Parathyroid adenoma (tissue), 2 donors: Measurements from ENCODE around the gene MBD4.

Experiments used
- H2AFZ ChIP-seq: fragments of 300-600 bp; sonication (generic); one replicate; pipeline ENCODE4 v1.7.0; 2017; ENCODE audit warnings: antibody characterized with exemption, mild to moderate bottlenecking
- H3K27ac ChIP-seq: fragments of 300-600 bp; sonication (generic); one replicate; pipeline ENCODE4 v1.7.0; 2017
- H3K27me3 ChIP-seq: fragments of 300-600 bp; sonication (generic); one replicate; pipeline ENCODE4 v1.7.0; 2017; ENCODE audit warnings: low read length; ENCODE audit not compliant: control insufficient read depth, insufficient read depth
- H3K36me3 ChIP-seq: fragments of 300-600 bp; sonication (generic); one replicate; pipeline ENCODE4 v1.7.0; 2017; ENCODE audit warnings: low read length; ENCODE audit not compliant: control insufficient read depth, insufficient read depth
- H3K4me1 ChIP-seq: fragments of 300-600 bp; sonication (generic); one replicate; pipeline ENCODE4 v1.7.0; 2017; ENCODE audit warnings: control low read depth
- H3K4me2 ChIP-seq: fragments of 300-600 bp; sonication (generic); one replicate; pipeline ENCODE4 v1.7.0; 2017; ENCODE audit warnings: low read length
- H3K4me3 ChIP-seq: fragments of 300-600 bp; sonication (generic); one replicate; pipeline ENCODE4 v1.7.0; 2017; ENCODE audit warnings: low read depth, low read length
- H3K79me2 ChIP-seq: fragments of 300-600 bp; sonication (generic); one replicate; pipeline ENCODE4 v1.7.0; 2017; ENCODE audit warnings: control low read depth
- H3K9ac ChIP-seq: fragments of 300-600 bp; sonication (generic); one replicate; pipeline ENCODE4 v1.7.0; 2017; ENCODE audit warnings: mild to moderate bottlenecking
- H3K9me3 ChIP-seq: fragments of 300-600 bp; sonication (generic); one replicate; pipeline ENCODE4 v1.7.0; 2017; ENCODE audit warnings: low read length; ENCODE audit not compliant: control insufficient read depth
- CTCF ChIP-seq: fragments of 300-600 bp; sonication (generic); IDR thresholded peaks from one replicate; pipeline ENCODE4 v1.7.0; 2017; ENCODE audit warnings: antibody characterized with exemption, mild to moderate bottlenecking
- donor health status: primary hyperparathyroidism.

The MBD4 gene

DNA sequence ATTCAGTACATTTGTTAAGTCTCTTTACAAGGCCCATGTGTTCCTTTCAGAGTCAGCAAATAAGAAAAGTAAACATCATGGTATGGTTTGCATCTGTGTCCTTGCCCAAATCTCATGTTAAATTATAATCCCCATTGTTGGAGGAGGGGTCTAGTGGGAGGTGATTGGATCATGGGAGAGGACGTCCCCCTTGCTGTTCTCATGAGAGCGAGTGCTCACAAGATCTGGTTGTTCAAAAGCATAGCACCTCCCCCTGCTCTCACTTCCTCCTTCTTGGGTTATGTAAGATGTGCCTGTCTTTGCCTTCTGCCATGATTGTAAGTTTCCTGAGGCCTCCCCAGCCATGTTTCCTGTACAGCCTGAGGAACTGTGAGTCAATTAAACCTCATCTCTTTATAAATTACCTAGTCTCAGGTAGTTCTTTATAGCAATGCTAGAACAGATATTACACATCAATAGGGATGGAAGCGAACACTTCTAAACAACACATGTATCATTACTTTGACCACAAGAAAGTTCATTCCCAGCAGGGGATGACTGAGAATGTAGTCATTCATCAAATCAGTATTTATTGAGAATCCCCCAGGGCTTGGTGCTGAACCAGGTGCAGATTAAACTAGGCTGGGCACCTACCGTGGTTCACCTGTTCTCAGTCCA is 15.4 kb downstream of the MBD4 start:
- Histone ChIP-seq H3K36me3 (no peaks in the 10 kb centered on the region), H3K4me1 (peaks cover 25% of the 10 kb centered on the region), H3K4me3 (no peak overlapping the region), H3K27ac (no peak overlapping the region), H3K27me3 (no peaks in the 10 kb centered on the region), H2AFZ (no peak overlapping the region), H3K79me2 (no peaks in the 10 kb centered on the region), H3K9me3 (no peaks in the 10 kb centered on the region), H3K4me2 (no peak overlapping the region), H3K9ac (no peak overlapping the region)
- TF ChIP-seq CTCF = no peak

- Histone ChIP-seq H3K9me3 (no peaks in the 10 kb centered on the region), H3K36me3 (no peaks in the 10 kb centered on the region), H3K9ac (no peak overlapping the region), H3K4me2 (no peak overlapping the region), H2AFZ (no peak overlapping the region), H3K79me2 (no peaks in the 10 kb centered on the region), H3K4me3 (no peak overlapping the region), H3K4me1 (peaks cover 15% of the 10 kb centered on the region), H3K27me3 (no peaks in the 10 kb centered on the region), H3K27ac (no peak overlapping the region)
- no peak for TF ChIP-seq CTCF
Measured at GRCh38 chr3:129422897-129423296, 16.9 kb downstream of the MBD4 start.

DNA sequence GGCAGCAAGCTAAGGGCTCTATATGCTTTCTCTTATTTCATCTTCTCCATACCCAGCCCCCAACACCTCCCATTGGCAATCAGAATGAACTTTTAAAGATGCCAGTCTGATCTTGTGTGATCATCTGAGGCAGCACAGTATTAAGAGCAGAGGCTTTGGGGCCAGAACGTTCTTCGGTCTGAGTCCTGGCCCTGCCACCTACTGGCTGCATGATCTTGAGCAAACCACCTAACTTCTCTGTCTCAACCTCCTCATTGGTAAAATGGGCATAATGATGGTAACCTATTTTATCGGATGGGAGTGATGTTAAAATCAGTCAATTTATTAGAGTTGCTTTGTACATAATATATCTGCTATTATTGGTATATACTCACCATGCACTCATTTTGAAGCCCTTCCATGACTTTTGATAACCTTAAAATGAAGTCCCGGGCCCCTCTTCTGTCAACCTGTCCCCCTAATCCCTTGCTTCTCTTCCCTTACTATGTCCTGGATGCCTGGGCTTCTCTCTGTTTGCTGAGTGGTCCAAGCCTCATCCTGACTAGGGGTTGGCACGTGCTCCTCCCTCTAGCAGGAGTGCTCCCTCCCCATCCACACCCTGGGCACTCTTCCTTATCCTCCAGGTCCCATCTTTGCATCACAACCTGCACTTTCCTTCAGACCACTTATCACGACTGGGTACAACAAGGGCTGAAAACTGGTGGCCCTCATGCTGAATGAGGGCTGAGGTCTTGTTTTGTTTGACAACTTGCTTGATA is 17.6 kb downstream of the MBD4 start:
- H3K4me1 ChIP-seq = peaks cover 11% of the 10 kb centered on the region
- TF ChIP-seq CTCF = no peak

GRCh38 chr3:129421236-129421883 is 18.4 kb downstream of the MBD4 start:
- H3K79me2 ChIP-seq = no peaks in the 10 kb centered on the region
- H3K4me2 ChIP-seq = no peak overlapping the region
- H3K4me1 ChIP-seq = peaks cover 10% of the 10 kb centered on the region
- H3K9me3 ChIP-seq = no peaks in the 10 kb centered on the region
- no peak overlapping the region for H3K27ac ChIP-seq
- no peak overlapping the region for H3K4me3 ChIP-seq
- no peaks in the 10 kb centered on the region for H3K27me3 ChIP-seq
- no peaks in the 10 kb centered on the region for H3K36me3 ChIP-seq
- no peak overlapping the region for H3K9ac ChIP-seq
- H2AFZ ChIP-seq = no peak overlapping the region
- no peak for TF ChIP-seq CTCF

More for the DNA sequence above, 17.6 kb downstream of the MBD4 start:
- H2AFZ ChIP-seq = no peak overlapping the region
- no peaks in the 10 kb centered on the region for H3K79me2 ChIP-seq
- no peaks in the 10 kb centered on the region for H3K27me3 ChIP-seq
- no peaks in the 10 kb centered on the region for H3K9me3 ChIP-seq
- H3K36me3 ChIP-seq = no peaks in the 10 kb centered on the region
- no peak overlapping the region for H3K4me3 ChIP-seq
- no peak overlapping the region for H3K9ac ChIP-seq
- no peak overlapping the region for H3K27ac ChIP-seq
- no peak overlapping the region for H3K4me2 ChIP-seq
